ENCODE data around the gene CCL5. TPM values are rescaled to one million over a fixed set of nuclear protein-coding genes. Genes with fewer than 3 reads are reported as not detected.

CCL5 gene
- total RNA-seq, 4 donors from 2014 or later: 0.55 to 2.1 (median 1.8) TPM

DNA sequence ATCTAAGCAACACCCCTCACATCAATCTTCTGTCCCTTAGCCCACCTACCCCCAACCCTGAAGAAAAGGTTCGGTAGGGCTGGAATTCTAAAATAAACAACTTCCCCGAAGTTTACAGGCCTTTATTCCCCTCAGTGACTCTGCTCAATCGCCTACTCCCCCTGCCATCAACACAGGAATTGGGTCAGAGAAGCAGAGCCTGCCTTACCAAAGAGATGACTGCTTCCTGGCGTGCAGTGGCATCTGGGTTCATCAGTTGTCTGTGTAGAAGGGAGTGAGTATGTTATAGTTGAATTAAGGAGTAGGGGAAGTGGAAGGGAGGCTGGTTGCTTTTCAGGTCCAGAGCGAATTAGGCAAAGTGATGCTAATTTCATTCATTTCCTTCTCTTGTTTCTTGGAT, 24.2 kb downstream of the CCL5 start:
- Histone ChIP-seq H3K27ac (no peak overlapping the region), H3K4me3 (no peak overlapping the region), H3K9me3 (no peaks in the 10 kb centered on the region), H3K27me3 (no peaks in the 10 kb centered on the region), H3K4me1 (no peaks in the 10 kb centered on the region), H3K36me3 (no peaks in the 10 kb centered on the region)
- intact Hi-C loops (cut with DNase I; ENCODE audit: low total_unique reads): no loop called here
- ATAC-seq (no peak), DNase-seq (no peak)
- in situ Hi-C loops (cut with MboI; ENCODE audit: low sequenced_read_pairs in 4 of 4): loop anchor here in 1 of 4 donors (25.0 kb wide), 1 partner anchor 106 kb away; no protein-coding TSS in a partner anchor
- TF ChIP-seq, protein P1, sequence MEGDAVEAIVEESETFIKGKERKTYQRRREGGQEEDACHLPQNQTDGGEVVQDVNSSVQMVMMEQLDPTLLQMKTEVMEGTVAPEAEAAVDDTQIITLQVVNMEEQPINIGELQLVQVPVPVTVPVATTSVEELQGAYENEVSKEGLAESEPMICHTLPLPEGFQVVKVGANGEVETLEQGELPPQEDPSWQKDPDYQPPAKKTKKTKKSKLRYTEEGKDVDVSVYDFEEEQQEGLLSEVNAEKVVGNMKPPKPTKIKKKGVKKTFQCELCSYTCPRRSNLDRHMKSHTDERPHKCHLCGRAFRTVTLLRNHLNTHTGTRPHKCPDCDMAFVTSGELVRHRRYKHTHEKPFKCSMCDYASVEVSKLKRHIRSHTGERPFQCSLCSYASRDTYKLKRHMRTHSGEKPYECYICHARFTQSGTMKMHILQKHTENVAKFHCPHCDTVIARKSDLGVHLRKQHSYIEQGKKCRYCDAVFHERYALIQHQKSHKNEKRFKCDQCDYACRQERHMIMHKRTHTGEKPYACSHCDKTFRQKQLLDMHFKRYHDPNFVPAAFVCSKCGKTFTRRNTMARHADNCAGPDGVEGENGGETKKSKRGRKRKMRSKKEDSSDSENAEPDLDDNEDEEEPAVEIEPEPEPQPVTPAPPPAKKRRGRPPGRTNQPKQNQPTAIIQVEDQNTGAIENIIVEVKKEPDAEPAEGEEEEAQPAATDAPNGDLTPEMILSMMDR (IDR thresholded peaks at IDR 0.05 in 4 of 5, conservative IDR thresholded peaks at IDR 0.05 in 1 of 5): no peak
- TF ChIP-seq POLR2A (IDR thresholded peaks at IDR 0.05): no peak

GRCh38 chr17:35849469-35850348, 30.5 kb downstream of the CCL5 start:
- in situ Hi-C loops (cut with MboI; ENCODE audit: low sequenced_read_pairs in 4 of 4) (loop anchor here in 1 of 4 donors (25.0 kb wide), 1 partner anchor 113 kb away; no protein-coding TSS in a partner anchor), intact Hi-C loops (cut with DNase I; ENCODE audit: low total_unique reads) (no loop called here)
- H3K36me3 ChIP-seq: peaks cover 3 to 37% of the 10 kb centered on the region in 2 donors
- H3K4me1 ChIP-seq: no peaks in the 10 kb centered on the region
- H3K27ac ChIP-seq: no peak overlapping the region
- H3K4me3 ChIP-seq: no peak overlapping the region
- H3K9me3 ChIP-seq: no peaks in the 10 kb centered on the region
- no peaks in the 10 kb centered on the region for H3K27me3 ChIP-seq
- ATAC-seq: no peak
- TF ChIP-seq, protein P1 (IDR thresholded peaks at IDR 0.05 in 4 of 5, conservative IDR thresholded peaks at IDR 0.05 in 1 of 5): peak; percentile 24 to 60 (median 44)
- TF ChIP-seq POLR2A (IDR thresholded peaks at IDR 0.05): no peak
- DNase-seq: no peak

GRCh38 chr17:35847633-35848373, 32.4 kb downstream of the CCL5 start:
- no peak overlapping the region for H3K4me3 ChIP-seq
- ATAC-seq (no peak), DNase-seq (no peak)
- in situ Hi-C loops (cut with MboI; ENCODE audit: low sequenced_read_pairs in 4 of 4) (no loop called here), intact Hi-C loops (cut with DNase I; ENCODE audit: low total_unique reads) (no loop called here)
- TF ChIP-seq, protein P1 (IDR thresholded peaks at IDR 0.05 in 4 of 5, conservative IDR thresholded peaks at IDR 0.05 in 1 of 5): no peak
- no peak for TF ChIP-seq POLR2A (IDR thresholded peaks at IDR 0.05)
- no peaks in the 10 kb centered on the region for H3K9me3 ChIP-seq
- H3K36me3 ChIP-seq: peaks cover 3 to 56% of the 10 kb centered on the region in 2 donors
- H3K4me1 ChIP-seq: no peaks in the 10 kb centered on the region
- H3K27ac ChIP-seq: no peak overlapping the region
- no peaks in the 10 kb centered on the region for H3K27me3 ChIP-seq

DNA sequence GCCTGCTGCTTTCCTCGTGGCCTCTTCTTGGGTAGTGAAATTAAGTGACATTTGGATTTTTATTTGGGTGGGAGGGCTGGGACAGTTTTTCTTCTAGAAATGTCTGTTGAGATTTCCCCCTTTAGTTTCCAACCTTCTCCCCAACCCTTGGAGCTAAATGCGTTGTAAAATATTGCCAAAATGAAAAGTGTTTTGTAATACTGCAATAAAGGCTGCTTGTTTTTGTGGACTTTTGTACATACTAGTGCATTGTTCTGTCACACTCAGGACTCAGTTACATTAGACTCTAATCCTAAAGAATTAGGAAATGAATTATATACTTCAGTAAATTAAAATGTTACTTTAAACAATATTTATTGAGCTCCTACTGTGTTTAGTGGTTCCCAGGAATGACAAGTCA, 33.2 kb downstream of the CCL5 start:
- H3K4me1 ChIP-seq: no peaks in the 10 kb centered on the region
- TF ChIP-seq, protein P1 (IDR thresholded peaks at IDR 0.05 in 4 of 5, conservative IDR thresholded peaks at IDR 0.05 in 1 of 5): no peak
- no peak for TF ChIP-seq POLR2A (IDR thresholded peaks at IDR 0.05)
- in situ Hi-C loops (cut with MboI; ENCODE audit: low sequenced_read_pairs in 4 of 4) (no loop called here), intact Hi-C loops (cut with DNase I; ENCODE audit: low total_unique reads) (no loop called here)
- no peak for ATAC-seq
- DNase-seq: no peak
- H3K27ac ChIP-seq: no peak overlapping the region
- H3K9me3 ChIP-seq: no peaks in the 10 kb centered on the region
- peaks cover 3 to 64% of the 10 kb centered on the region in 2 donors for H3K36me3 ChIP-seq
- no peak overlapping the region for H3K4me3 ChIP-seq
- no peaks in the 10 kb centered on the region for H3K27me3 ChIP-seq
